Natural killer cell treated with Interleukin-12 subunit alpha and Interleukin-12 subunit beta and Interleukin-15 and Interleukin-18, amount 100 ng/mL, for 72 hours (primary cell): Measurements from ENCODE around the gene PABPN1L. TPM values are rescaled to one million over a fixed set of nuclear protein-coding genes. Genes with fewer than 3 reads are reported as not detected.

Source experiments
- ATAC-seq, 2 donors: fragments of 150-1000 bp; cut with Tn5 transposase in 1 of 2; sonication (Bioruptor Pico), chemical (Tn5 transposase) in 1 of 2; 2 replicates each; pipeline ENCODE4 v1.10.0; 2021
- DNase-seq: peaks from one replicate; pipeline ENCODE4 v3.0.0; 2022; ENCODE audit warnings: low spot score
- H3K27ac Mint-ChIP-seq, 2 donors: 1 replicate in 1 of 2; 2 replicates in 1 of 2; pipeline ENCODE4 v1.8.0; 2022; ENCODE audit warnings: mixed read lengths in 2 of 2, mild to moderate bottlenecking in 1 of 2, moderate library complexity in 1 of 2
- H3K27me3 Mint-ChIP-seq, 2 donors: 1 replicate in 1 of 2; 2 replicates in 1 of 2; pipeline ENCODE4 v1.8.0; 2022; ENCODE audit warnings: mixed read lengths in 2 of 2
- H3K36me3 Mint-ChIP-seq: one replicate; pipeline ENCODE4 v1.8.0; 2022; ENCODE audit warnings: mixed read lengths
- H3K4me1 Mint-ChIP-seq, 2 donors: 1 replicate in 1 of 2; 2 replicates in 1 of 2; pipeline ENCODE4 v1.8.0; 2022; ENCODE audit warnings: low read depth in 2 of 2, mixed read lengths in 2 of 2, mild to moderate bottlenecking in 1 of 2
- H3K4me3 Mint-ChIP-seq: one replicate; pipeline ENCODE4 v1.8.0; 2022; ENCODE audit warnings: mixed read lengths
- H3K9me3 Mint-ChIP-seq: 2 replicates; pipeline ENCODE4 v1.8.0; 2022; ENCODE audit warnings: mixed read lengths
- total RNA-seq, 2 donors: library from RNA; stranded (reverse); gene quantifications; one replicate each; pipeline ENCODE4 v1.2.3, GENCODE V29; 2022

PABPN1L gene
- total RNA-seq, 2 donors from 2014 or later = not detected

DNA sequence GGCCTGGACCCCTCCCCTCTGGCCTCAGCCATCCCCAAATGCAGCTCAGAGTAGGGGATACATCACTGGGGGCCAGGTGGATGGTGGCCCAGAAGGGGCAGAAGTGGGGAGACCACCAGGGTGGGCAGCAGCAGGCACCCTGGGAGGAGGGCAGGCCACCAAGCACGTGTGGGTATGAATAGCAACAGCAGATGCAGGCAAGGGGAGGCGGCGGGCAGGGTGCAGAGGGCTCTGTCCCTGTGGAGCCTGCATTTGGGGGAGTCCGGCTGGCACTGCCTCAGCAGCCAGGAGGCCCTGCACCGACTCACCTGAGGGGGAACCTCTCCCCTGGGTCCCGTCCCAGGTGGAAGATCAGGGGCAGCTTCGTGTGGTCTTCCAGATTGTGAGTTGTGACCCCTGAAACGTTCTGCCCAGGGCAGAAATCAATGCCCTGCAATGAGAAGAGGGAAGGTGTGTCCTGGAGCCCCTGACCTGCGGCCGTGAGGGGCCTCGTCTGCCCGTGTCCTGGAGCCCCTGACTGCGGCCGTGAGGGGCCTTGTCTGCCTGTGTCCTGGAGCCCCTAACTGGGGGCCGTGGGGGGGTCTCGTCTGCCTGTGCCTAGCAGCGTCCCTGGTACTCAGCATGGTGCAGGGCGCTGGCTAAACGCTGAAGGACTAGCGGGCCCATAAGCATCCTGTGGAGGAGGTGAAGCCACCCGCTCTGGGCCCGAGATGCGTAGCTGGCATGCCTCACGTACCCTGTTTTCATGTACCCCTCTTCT lies 44.0 kb downstream of the PABPN1L start:
- Mint-ChIP-seq H3K27me3 (no peaks in the 10 kb centered on the region), H3K9me3 (no peaks in the 10 kb centered on the region), H3K4me1 (peaks cover 0 to 3% of the 10 kb centered on the region in 2 donors), H3K27ac (no peak overlapping the region), H3K4me3 (no peak overlapping the region), H3K36me3 (no peaks in the 10 kb centered on the region)
- DNase-seq (no peak), ATAC-seq (no peak)

DNA sequence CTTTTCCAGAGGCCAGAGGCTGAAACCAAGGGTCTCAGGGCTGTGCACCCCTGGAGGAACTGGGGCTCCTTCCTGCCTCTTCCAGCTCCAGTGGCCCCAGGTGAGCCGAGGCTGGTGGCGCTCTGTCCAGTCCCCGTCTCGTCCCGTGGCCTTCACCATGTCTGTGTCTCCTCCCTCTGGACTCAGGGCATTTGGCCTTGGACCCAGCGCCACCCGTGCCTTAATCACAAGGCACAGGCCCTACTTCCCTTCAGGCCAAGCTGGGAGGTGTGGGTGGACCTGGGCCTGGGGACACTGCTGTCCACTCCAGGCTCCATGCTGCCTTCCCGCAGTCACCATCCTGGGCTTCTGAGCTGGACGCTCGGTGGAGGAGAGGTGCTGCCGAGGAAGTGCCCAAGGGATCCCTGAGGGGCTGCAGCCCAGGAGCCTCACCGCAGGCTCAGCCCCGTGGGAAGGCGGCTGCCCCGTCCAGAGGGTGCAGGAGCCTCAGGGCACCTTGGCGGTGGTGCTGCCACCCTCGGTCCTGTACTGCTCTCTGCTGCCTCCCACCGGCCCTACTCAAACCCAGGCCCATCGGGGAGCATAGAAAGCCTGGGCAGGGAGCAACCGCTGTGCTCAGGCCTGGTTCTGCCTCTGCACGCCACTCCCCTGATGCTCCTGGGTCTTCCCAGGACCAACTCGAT lies 45.2 kb downstream of the PABPN1L start:
- H3K27me3 Mint-ChIP-seq = no peaks in the 10 kb centered on the region
- H3K4me1 Mint-ChIP-seq = peaks cover 0 to 3% of the 10 kb centered on the region in 2 donors
- no peaks in the 10 kb centered on the region for H3K36me3 Mint-ChIP-seq
- no peak for ATAC-seq
- no peak overlapping the region for H3K4me3 Mint-ChIP-seq
- DNase-seq = no peak
- H3K9me3 Mint-ChIP-seq = no peaks in the 10 kb centered on the region
- H3K27ac Mint-ChIP-seq = no peak overlapping the region

GRCh38 chr16:88820385-88821025 lies 46.0 kb downstream of the PABPN1L start:
- DNase-seq (no peak), ATAC-seq (no peak)
- H3K27me3 Mint-ChIP-seq = no peaks in the 10 kb centered on the region
- H3K9me3 Mint-ChIP-seq = no peaks in the 10 kb centered on the region
- H3K4me3 Mint-ChIP-seq = no peak overlapping the region
- no peak overlapping the region for H3K27ac Mint-ChIP-seq
- no peaks in the 10 kb centered on the region for H3K4me1 Mint-ChIP-seq
- H3K36me3 Mint-ChIP-seq = no peaks in the 10 kb centered on the region

GRCh38 chr16:88819126-88819525 lies 47.3 kb downstream of the PABPN1L start:
- Mint-ChIP-seq H3K4me1 (no peaks in the 10 kb centered on the region), H3K4me3 (no peak overlapping the region), H3K36me3 (no peaks in the 10 kb centered on the region), H3K9me3 (no peaks in the 10 kb centered on the region), H3K27ac (no peak overlapping the region), H3K27me3 (no peaks in the 10 kb centered on the region)
- DNase-seq = no peak
- ATAC-seq = no peak

GRCh38 chr16:88818575-88818874 lies 47.9 kb downstream of the PABPN1L start:
- ATAC-seq (no peak), DNase-seq (no peak)
- Mint-ChIP-seq H3K4me3 (no peak overlapping the region), H3K36me3 (no peaks in the 10 kb centered on the region), H3K9me3 (no peaks in the 10 kb centered on the region), H3K27ac (no peak overlapping the region), H3K27me3 (no peaks in the 10 kb centered on the region), H3K4me1 (no peaks in the 10 kb centered on the region)

- Mint-ChIP-seq H3K4me1 (peaks cover 0 to under 1% of the 10 kb centered on the region in 2 donors), H3K9me3 (no peaks in the 10 kb centered on the region), H3K36me3 (no peaks in the 10 kb centered on the region), H3K27me3 (no peaks in the 10 kb centered on the region), H3K27ac (no peak overlapping the region), H3K4me3 (no peak overlapping the region)
- DNase-seq (no peak), ATAC-seq (no peak)
Observed at GRCh38 chr16:88817785-88818574, 48.5 kb downstream of the PABPN1L start.

DNA sequence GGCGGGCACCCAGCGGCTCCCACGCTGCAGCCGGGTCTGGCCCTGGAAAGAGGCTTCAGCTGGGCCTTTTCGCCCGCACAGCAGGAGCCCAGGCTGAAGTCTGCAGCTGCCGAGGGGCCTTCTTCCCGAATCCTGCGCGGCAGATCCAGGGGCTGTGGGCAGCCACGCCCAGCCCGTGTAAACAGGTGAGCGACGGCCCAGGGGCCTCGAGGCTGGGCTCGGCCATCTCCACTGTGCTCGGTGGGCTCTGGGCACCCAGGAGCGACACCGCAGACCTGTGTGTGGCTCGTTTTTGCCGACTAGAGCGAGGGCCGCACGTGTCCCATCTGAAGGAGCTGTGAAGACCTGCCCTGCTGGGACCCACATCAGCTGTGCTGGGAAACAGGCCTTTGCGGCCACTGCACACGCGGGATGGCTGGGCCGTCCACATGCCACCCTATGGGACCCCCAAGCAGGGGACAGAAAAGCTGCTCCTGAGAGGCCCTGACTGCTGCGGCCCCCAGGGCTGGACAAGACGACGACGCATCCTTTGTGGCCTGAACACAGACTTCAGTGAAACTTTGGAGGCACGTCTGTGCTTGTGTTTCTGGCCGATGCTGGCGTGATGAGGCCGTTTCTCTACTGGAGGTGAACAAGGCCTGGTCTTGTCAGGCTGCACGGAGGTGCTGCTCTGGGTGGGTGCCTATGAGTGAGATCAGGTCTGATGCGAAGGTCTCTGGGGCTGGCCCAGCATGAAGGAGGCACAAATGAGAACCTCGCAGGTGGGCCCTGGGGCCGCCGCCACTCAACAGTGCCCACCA lies 49.5 kb downstream of the PABPN1L start:
- Mint-ChIP-seq H3K27ac (no peak overlapping the region), H3K4me1 (peaks cover 0 to 7% of the 10 kb centered on the region in 2 donors)

GRCh38 chr16:88815901-88816589 lies 50.4 kb downstream of the PABPN1L start:
- Mint-ChIP-seq H3K27me3 (no peaks in the 10 kb centered on the region), H3K4me3 (no peak overlapping the region), H3K4me1 (peaks cover 0 to 8% of the 10 kb centered on the region in 2 donors), H3K27ac (no peak overlapping the region), H3K9me3 (no peaks in the 10 kb centered on the region), H3K36me3 (no peaks in the 10 kb centered on the region)
- ATAC-seq (no peak), DNase-seq (no peak)

More for the DNA sequence above, 49.5 kb downstream of the PABPN1L start:
- H3K27me3 Mint-ChIP-seq = no peaks in the 10 kb centered on the region
- no peaks in the 10 kb centered on the region for H3K36me3 Mint-ChIP-seq
- ATAC-seq (no peak), DNase-seq (no peak)
- H3K9me3 Mint-ChIP-seq = no peaks in the 10 kb centered on the region
- no peak overlapping the region for H3K4me3 Mint-ChIP-seq

- peaks cover 1 to 12% of the 10 kb centered on the region in 2 donors for H3K4me1 Mint-ChIP-seq
- no peaks in the 10 kb centered on the region for H3K36me3 Mint-ChIP-seq
- no peak for DNase-seq
- no peak overlapping the region for H3K4me3 Mint-ChIP-seq
- ATAC-seq = no peak
- no peaks in the 10 kb centered on the region for H3K9me3 Mint-ChIP-seq
- no peak overlapping the region for H3K27ac Mint-ChIP-seq
- H3K27me3 Mint-ChIP-seq = no peaks in the 10 kb centered on the region
Observed at GRCh38 chr16:88815227-88815626, 51.2 kb downstream of the PABPN1L start.

- no peaks in the 10 kb centered on the region for H3K36me3 Mint-ChIP-seq
- H3K9me3 Mint-ChIP-seq = no peaks in the 10 kb centered on the region
- no peak overlapping the region for H3K27ac Mint-ChIP-seq
- DNase-seq (no peak), ATAC-seq (no peak)
- H3K4me1 Mint-ChIP-seq = peaks cover 4 to 15% of the 10 kb centered on the region in 2 donors
- H3K27me3 Mint-ChIP-seq = no peaks in the 10 kb centered on the region
- H3K4me3 Mint-ChIP-seq = no peak overlapping the region
Observed at GRCh38 chr16:88814144-88814502, 52.3 kb downstream of the PABPN1L start.
